ENCODE results near the gene UNC5CL.

DNA sequence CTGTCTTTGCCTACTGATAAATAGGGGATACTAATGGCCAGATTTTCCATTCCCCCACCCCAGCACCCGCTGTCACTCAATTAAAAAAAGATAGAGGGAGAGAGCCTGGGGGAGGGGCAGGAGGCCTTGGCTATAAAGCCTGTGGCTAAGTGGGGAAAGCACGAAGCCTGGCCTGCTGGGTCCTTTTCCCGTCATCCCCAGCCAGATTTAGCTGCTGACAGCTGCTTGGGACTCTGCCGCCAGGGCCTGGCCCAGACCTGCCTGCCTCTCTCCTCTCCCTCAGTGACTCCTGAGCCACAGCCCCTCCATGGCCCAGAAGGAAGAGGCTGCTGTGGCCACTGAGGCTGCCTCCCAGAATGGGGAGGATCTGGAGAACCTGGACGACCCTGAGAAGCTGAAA lies 14.0 kb upstream of the UNC5CL start, which contains the start of gene APOBEC2:
- TF ChIP-seq CEBPB (IDR thresholded peaks at IDR 0.05; ENCODE audit: low read depth, low read length) (no peak), MAFK (IDR thresholded peaks at IDR 0.05; ENCODE audit: low read depth, low read length) (no peak), POLR2A (IDR thresholded peaks at IDR 0.05; ENCODE audit: low read depth, low read length) (no peak), MAZ (IDR thresholded peaks at IDR 0.05; ENCODE audit: borderline replicate concordance, low read depth, low read length) (no peak), RAD21 (IDR thresholded peaks at IDR 0.05; ENCODE audit: low read length) (no peak), RFX5 (IDR thresholded peaks at IDR 0.05; ENCODE audit: low read depth, low read length) (no peak)
- TF ChIP-seq, protein P1, sequence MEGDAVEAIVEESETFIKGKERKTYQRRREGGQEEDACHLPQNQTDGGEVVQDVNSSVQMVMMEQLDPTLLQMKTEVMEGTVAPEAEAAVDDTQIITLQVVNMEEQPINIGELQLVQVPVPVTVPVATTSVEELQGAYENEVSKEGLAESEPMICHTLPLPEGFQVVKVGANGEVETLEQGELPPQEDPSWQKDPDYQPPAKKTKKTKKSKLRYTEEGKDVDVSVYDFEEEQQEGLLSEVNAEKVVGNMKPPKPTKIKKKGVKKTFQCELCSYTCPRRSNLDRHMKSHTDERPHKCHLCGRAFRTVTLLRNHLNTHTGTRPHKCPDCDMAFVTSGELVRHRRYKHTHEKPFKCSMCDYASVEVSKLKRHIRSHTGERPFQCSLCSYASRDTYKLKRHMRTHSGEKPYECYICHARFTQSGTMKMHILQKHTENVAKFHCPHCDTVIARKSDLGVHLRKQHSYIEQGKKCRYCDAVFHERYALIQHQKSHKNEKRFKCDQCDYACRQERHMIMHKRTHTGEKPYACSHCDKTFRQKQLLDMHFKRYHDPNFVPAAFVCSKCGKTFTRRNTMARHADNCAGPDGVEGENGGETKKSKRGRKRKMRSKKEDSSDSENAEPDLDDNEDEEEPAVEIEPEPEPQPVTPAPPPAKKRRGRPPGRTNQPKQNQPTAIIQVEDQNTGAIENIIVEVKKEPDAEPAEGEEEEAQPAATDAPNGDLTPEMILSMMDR (conservative IDR thresholded peaks at IDR 0.05; ENCODE audit: low read depth, low read length) = no peak

Data from IMR-90 (cell line).